H1 (cell line): ENCODE measurements around the gene MED12L.

Experiments used
- CEBPB ChIP-seq: IDR thresholded peaks from 2 replicates; pipeline ENCODE4 v1.6.1; 2012; ENCODE audit warnings: low read depth, low read length
- CHD1 ChIP-seq: IDR thresholded peaks from 2 replicates; pipeline ENCODE4 v1.6.1; 2012; ENCODE audit warnings: low read depth, low read length, improper control_type of control experiment
- KDM1A ChIP-seq: fragments of 200-600, 300-600 bp; sonication (generic); IDR thresholded peaks from 2 replicates; pipeline ENCODE4 v1.7.1; 2016; ENCODE audit warnings: mild to moderate bottlenecking, low read length, borderline replicate concordance
- KDM5A ChIP-seq: fragments of 200-600 bp; IDR thresholded peaks from 2 replicates; pipeline ENCODE4 v1.7.1; 2012; ENCODE audit warnings: mild to moderate bottlenecking, low read length, inconsistent platforms, mixed read lengths
- POLR2AphosphoS5 ChIP-seq: IDR thresholded peaks from 2 replicates; pipeline ENCODE4 v1.6.1; 2011; ENCODE audit warnings: low read depth, low read length
- TF ChIP-seq, protein P1 (sequence below), 3 experiments: IDR thresholded peaks; 1 replicate in 2 of 3; 2 replicates in 1 of 3; pipeline versions ENCODE4 v1.5.1 to v1.6.1; 2011; ENCODE audit warnings: low read length in 3 of 3, mild to moderate bottlenecking in 3 of 3, inconsistent platforms in 2 of 3, low read depth in 1 of 3, moderate library complexity in 1 of 3; ENCODE audit not compliant: insufficient read depth in 1 of 3; ENCODE audit errors: control extremely low read depth in 1 of 3

DNA sequence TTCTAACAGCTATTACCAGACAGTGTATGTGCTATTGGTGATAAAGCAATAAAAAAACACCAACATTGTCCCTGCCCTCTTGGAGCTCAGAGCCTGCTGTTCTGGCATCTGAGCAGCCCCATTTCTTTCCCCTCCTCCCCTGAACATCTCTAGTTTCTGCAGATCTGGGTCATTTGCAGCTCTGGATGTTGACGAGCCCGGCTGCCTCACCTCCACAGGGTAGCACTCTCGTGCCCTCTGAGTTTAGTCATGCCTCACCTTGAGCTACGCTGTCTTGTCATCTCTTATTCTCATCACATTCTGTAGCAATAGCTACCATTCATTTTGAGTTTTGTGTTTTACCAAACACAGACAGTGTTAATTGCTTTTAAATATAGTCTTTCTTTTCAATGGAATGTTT lies 147.5 kb downstream of the MED12L start:
- TF ChIP-seq KDM5A = no peak
- TF ChIP-seq, protein P1, sequence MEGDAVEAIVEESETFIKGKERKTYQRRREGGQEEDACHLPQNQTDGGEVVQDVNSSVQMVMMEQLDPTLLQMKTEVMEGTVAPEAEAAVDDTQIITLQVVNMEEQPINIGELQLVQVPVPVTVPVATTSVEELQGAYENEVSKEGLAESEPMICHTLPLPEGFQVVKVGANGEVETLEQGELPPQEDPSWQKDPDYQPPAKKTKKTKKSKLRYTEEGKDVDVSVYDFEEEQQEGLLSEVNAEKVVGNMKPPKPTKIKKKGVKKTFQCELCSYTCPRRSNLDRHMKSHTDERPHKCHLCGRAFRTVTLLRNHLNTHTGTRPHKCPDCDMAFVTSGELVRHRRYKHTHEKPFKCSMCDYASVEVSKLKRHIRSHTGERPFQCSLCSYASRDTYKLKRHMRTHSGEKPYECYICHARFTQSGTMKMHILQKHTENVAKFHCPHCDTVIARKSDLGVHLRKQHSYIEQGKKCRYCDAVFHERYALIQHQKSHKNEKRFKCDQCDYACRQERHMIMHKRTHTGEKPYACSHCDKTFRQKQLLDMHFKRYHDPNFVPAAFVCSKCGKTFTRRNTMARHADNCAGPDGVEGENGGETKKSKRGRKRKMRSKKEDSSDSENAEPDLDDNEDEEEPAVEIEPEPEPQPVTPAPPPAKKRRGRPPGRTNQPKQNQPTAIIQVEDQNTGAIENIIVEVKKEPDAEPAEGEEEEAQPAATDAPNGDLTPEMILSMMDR (IDR thresholded peaks at IDR 0.05; ENCODE audit: control extremely low read depth in 1 of 3, insufficient read depth in 1 of 3, low read depth in 1 of 3, low read length in 3 of 3) = no peak
- no peak for TF ChIP-seq CHD1
- TF ChIP-seq POLR2AphosphoS5 = no peak
- no peak for TF ChIP-seq KDM1A
- no peak for TF ChIP-seq CEBPB
